Urothelium cell line (cell line): ENCODE results near the gene NAA11.

Source experiments
- DNase-seq: peaks from one replicate; pipeline ENCODE4 v3.0.0; 2011; ENCODE audit warnings: low spot score, mixed read lengths
- FAIRE-seq: peaks from 2 replicates; lab custom pipeline; 2011; peaks lifted over from hg19 to GRCh38; lab: Jason Lieb, UNC

The NAA11 gene

DNA sequence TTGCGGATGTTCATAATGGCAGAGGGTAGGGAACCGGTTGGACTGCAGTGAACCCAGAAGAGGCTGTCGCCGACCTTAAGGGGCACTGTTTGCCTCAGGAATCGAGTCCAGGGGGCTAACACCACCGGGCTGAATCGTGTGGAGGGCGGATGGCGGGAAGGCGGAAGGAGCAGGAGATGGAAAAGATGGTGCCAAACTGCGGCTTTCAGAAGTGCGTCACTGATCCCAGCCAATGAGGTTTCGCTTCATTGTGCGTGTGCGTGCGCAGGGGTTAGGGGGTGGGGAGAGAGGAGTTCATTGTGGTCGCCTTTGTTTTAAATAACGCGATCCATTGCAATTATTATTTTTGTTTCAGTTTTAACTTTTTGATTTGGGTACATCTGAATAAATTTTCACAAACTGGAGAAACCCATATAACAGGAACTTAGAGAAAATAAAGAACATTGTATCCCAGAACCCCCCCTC is at the start of gene NAA11:
NAA11 (minus strand) TSS at position 198 of the 465 bp plus-strand sequence; CDS start at position 14, 184 bp downstream.
- FAIRE-seq = no peak
- no peak for DNase-seq

- no peak for DNase-seq
Measured at GRCh38 chr4:79370026-79370425, 44.2 kb upstream of the NAA11 start.

GRCh38 chr4:79367096-79367495 is 41.2 kb upstream of the NAA11 start:
- no peak for DNase-seq
- no peak for FAIRE-seq

More at GRCh38 chr4:79370026-79370425, 44.2 kb upstream of the NAA11 start:
- FAIRE-seq = no peak

- no peak for FAIRE-seq
- no peak for DNase-seq
Measured at GRCh38 chr4:79366422-79366821, 40.6 kb upstream of the NAA11 start.

- FAIRE-seq = no peak
Measured at GRCh38 chr4:79364061-79364460, 38.2 kb upstream of the NAA11 start.

DNA sequence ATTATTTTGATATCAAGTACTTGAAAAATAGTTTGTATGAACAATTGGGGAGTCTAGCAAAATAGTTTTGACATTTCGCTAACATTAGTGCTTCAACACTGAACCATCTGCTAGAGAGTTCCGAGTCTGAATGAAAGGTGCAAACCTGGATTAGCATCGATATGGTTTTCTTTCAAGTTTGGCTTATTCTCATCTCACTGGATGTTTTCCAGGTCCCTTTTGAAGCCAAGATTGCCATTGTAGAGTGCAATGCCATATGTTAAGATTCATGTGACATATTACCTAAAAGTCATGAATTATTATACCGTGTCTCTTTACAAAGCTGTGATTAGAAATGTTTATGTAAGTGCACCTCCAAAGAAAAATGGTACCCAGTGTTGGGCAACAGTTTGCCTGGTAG is 36.8 kb upstream of the NAA11 start:
- DNase-seq = no peak
- FAIRE-seq = no peak

More at GRCh38 chr4:79364061-79364460, 38.2 kb upstream of the NAA11 start:
- no peak for DNase-seq

DNA sequence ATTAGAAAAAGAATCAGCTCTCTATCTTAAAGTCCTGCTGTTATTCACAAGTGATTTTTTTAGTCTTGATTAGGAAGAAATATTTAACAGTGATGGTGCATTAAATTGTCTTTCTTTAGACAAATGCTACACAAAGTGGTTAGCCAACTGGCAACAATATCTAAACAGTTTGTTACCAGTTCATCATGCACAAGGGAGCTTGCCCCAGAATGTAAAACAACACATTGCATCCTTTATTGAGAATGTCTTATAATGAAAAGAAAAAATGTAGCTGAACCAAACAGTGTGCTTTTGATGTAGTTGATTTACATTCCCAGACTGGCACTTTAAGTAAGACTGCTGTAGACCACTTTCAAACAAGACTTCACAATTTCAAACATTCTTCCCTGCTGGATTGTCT is 34.1 kb upstream of the NAA11 start:
- no peak for FAIRE-seq
- DNase-seq = no peak

GRCh38 chr4:79358438-79358837 is 32.6 kb upstream of the NAA11 start:
- no peak for FAIRE-seq
- DNase-seq = no peak

DNA sequence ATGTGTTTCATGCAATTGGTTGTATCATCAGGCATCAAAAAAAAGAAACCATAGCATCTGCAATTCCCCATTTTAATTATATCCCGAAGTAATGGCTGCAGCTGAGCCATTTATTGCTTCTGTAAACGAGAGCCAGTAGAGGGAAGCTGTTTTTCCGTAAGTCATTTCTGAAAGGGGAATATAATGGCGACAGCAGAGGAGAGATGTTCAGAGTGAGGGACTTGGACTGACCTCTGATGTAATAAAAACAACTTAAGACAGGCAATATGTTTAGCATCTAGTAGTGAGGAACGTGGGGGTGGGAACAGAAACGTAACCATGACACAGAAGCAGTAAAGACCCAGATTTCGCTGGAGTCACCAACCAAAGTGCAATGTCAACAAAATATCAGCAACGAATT is 31.5 kb upstream of the NAA11 start:
- FAIRE-seq (no peak), DNase-seq (no peak)

GRCh38 chr4:79353075-79353474 is 27.2 kb upstream of the NAA11 start:
- FAIRE-seq = peak; percentile 95

GRCh38 chr4:79348405-79348804 is 22.5 kb upstream of the NAA11 start:
- no peak for DNase-seq
- no peak for FAIRE-seq

More at GRCh38 chr4:79353075-79353474, 27.2 kb upstream of the NAA11 start:
- no peak for DNase-seq

DNA sequence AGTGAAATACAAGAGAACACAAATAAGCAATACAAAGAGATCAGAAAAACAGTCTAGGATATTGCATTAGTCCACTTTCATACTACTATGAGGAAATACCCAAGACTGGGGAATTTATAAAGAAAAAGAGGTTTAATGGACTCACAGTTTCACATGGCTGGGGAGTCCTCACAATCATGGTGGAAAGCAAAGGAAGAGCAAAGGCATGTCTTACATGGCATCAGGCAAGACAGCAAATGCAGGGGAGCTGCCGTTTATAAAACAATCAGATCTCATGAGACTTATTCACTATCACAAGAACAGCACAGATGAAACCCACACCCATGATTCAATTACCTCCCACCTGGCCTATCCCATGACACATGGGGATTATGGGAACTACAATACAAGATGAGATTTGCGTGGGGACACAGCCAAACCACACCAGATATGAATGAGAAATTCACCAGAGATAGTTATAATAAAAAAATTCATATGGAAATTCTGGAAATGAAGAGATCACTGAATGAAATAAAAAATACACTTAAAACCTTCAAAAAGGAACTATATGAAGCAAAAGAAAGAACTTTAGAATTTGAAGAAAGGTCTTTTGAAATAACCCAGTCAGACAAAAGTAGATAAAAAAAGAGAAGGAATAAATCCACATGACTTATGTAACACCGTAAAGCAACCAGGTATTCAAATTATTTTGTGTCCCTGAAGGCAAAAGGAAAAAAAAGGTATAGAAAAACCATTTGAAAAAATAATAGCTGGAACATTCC is 16.2 kb upstream of the NAA11 start:
- DNase-seq (no peak), FAIRE-seq (no peak)

- FAIRE-seq = no peak
- DNase-seq = no peak
Measured at GRCh38 chr4:79340568-79340967, 14.7 kb upstream of the NAA11 start.

GRCh38 chr4:79338148-79338547 is 12.3 kb upstream of the NAA11 start:
- FAIRE-seq (no peak), DNase-seq (no peak)

DNA sequence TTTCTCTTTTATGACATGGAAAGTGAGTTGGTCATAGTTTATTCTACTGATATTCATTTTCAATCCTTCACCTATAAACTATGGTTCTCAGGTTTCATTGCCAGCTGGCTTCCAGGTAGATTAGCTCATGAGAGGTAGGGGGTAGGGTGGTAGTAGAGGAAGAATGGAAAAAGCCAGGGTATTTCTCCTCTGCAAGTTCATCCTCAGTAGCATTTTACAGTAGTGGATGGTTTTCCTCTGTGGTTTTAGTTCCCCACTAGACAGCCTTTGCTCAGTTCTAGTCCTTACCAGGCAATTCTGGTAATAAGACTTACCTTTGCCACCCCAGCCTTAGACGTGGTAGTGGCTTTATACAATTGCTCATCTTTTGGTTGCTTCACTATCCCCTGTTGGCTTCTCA is 8.9 kb upstream of the NAA11 start:
- no peak for DNase-seq
- FAIRE-seq = no peak

- no peak for FAIRE-seq
- no peak for DNase-seq
Measured at GRCh38 chr4:79334341-79334740, 8.5 kb upstream of the NAA11 start.

DNA sequence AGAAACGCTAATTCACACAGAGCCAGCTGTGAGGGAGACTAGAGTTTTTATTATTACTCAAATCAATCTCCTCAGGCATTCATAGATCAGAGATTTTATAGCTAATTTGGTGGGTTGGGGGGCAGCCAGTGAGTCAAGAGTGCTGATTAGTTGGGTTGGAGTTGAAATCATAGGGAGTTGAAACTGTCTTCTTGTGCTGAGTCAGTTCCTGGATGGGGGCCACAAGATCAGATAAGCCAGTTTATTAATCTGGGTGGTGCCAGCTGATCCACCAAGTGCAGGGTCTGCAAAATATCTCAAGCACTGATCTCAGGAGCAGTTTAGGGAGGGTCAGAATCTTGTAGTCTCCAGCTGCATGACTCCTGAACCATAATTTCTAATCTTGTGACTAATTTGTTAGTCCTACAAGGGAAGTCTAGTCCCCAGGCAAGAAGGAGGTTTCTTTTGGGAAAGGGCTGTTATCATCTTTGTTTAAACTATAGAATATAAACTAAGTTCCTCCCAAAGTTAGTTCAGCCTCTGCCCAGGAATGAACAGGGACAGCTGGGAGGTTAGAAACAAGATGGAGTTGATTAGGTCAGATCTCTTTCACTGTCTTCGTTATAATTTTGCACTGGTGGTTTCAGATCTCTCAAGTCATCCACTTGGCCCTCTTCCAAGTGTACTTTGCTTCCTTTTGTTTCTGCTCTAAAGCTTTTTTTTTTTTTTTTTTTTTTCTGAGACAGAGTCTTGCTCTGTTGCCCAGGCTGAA is 5.4 kb upstream of the NAA11 start:
- FAIRE-seq (no peak), DNase-seq (no peak)

GRCh38 chr4:79330720-79331119 is 4.9 kb upstream of the NAA11 start:
- FAIRE-seq = no peak
- no peak for DNase-seq

- no peak for DNase-seq
- FAIRE-seq = no peak
Measured at GRCh38 chr4:79325436-79325835, 425 bp downstream of the NAA11 start.

DNA sequence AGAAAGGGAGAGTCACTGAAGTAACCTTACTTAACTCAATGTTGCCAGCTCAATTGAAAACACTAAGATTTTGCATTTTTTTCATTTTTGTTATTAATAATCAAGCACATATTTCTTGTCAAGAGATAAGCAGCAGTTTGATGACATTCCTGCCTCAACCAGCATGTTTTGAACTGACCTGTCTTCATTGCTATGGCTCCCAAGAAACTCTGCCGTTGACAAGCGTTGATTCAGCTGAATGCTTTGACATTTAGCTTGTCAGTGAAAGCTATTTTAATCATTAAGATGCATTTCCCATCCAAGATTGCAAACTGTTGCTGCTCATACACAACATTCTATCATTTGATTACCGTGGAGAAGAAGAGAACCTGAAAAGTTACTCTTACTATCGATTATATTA is 5.9 kb downstream of the NAA11 start:
- DNase-seq = no peak
- no peak for FAIRE-seq

DNA sequence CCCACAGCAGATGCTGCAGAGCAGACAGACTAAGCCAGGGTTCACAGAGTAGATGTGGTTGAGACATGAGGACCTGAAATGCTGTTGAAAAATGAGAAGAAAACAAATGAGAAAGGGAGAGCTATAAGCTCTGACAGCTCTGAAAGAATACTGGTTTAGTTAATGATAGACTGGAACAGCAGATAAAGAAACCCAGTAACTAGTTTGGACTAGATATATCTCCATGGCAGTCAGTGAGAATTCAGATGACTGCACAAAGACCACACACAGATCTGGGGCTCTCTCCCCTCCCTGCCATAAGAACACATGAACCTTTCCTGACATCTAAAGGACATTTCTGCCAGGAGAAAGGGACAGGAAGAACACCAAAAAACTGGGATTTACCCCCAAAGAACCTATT is 8.2 kb downstream of the NAA11 start:
- FAIRE-seq = no peak
- no peak for DNase-seq

GRCh38 chr4:79315891-79316290 is 10.0 kb downstream of the NAA11 start:
- FAIRE-seq = no peak
- DNase-seq = no peak
